Activated gamma-delta T cell treated with anti-CD3 and anti-CD28 coated beads, Interleukin-2, amount 50 U/mL, for 16 hours (primary cell): ENCODE results near the gene C11orf42.
A peak's percentile ranks its signal among the peaks of the same experiment; 100 is the strongest.
"Not testable (repeated sequence)": the region's sequence is repeated elsewhere in the genome, so short reads cannot be mapped to it uniquely, and the experiment has no call there.

Experiments
- DNase-seq: peaks from one replicate; pipeline ENCODE4 v3.0.0-alpha.2; 2020; ENCODE audit warnings: low read depth

The C11orf42 gene

DNA sequence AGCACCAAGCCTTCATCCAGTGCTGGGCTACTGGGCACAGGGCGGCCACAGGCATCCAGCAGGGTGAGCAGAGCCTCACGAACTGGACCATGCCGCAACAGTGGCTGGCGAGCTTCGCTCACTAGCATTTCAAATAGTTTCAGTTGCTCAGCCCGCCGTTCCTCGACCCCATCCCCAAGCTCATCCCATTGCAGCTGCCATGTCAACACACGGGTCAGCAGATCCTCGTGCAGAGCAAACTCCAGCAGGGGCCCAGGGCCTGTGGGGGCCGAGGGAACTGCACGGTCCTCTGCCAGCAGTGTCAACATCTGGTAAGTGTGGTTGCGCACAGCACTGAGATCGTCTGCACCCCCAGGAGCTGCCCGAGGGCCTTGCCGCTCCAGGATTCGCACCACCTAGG is 18.5 kb downstream of the C11orf42 start:
- DNase-seq = no peak

DNA sequence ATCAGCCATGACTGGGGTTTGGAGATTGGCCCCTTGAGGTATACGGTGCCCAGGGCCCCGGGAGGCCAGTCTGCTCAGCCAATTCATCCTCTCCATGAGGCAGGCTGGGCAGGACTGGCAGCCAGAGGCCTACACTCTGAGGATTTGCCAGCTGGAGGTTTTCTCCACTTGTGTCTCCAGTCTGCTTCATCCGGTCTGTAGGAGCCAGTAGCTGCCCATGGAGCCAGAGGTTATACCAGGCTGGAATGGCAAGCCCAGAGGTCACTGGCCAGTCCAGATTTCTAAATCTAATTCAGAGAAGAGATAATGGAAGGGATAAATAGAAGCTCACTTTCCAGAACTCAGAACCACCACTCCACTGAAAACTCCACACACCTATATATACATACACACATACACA is 19.1 kb downstream of the C11orf42 start:
- no peak for DNase-seq

DNA sequence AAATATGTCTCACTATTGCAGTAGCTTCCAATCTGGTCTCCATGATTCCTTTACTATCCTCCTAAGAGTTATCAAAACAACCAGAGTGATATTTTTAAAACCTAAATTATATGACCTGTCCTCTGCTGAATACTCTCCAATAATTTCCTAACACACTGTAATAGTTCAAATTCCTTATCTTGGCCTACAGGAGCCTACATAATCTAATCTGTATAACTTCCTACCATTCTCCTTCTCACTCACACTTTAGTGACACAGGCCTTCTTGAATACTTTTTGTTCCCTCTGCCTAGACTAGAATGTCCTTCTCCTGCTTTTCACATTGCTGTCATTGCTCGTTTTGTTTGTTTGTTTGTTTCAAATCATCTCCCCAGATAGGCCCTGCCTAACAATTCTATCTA is 19.7 kb downstream of the C11orf42 start:
- DNase-seq = no peak

DNA sequence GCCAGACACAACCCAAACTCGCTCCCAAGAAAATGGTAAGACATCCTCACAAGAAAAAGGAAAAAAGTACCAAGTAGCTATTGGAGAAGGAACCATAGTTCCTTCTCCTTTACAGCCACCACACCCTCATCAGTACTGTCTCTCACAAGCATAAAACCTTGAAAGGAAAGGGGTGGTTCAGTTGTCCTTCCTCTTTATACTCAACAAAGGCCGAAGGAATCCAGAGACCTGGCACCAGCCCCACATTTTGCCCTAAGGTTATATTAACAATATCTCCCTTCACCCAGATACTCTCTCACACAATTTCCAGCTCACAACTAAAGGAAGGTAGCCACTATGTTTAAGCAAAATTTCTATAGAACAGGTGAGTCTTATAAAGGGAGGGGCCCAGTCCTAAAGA is 20.5 kb downstream of the C11orf42 start:
- no peak for DNase-seq

DNA sequence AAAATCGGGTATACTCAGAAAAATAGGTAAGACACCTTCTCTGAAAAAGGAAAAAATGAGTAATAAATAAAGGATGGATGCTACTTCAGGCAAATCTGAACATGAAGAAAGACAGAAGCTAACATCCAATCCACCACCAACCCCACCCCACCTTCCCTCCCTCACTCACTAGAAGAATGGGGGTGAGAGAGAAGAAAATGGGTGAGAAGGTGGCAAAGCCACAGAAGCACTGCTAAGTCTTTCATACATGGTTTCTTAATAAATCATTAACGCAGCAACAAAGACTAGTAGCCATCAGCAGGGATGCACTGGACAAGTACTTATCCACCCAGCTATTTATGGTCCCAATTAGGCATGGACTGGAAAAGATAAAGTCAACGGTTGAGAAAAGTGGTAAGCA is 23.2 kb downstream of the C11orf42 start:
- DNase-seq = no peak

DNA sequence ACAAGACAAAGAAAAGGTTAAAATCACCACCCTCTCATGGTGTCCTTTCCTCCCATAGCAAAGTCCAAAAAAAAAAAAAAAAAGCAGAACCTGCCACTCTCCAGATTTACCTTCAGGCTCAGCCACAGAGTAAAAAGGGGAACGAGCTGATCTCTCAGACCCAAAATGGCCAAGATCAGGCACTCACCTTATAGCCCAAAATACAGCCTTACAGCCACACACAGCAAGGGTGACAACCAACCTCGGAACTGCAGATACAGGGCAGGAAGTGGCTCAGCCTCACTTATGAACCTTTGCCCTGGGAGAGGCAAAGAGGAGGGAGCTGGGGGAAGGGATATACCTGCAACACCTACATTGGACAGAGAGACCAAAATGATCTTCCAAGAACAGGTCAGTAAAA is 24.6 kb downstream of the C11orf42 start:
- DNase-seq = no peak

DNA sequence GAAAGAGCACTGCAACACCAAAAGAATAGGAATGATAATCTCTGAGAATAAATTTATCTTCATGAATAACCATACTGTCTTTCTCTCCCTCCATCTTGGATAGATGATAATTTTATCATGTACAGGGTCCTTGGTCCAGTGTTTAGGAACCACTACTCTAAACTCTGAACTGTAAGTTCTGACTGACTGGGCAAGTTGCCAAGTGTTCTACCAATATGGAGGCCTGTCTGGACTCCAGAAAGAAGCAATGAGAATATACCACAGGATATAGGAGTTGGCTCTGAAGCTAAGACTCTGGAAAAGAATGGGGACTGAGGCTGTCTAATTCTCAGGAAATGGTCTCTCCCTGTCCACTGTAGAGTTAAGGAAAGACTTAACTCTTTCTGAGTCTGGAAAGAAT is 27.5 kb downstream of the C11orf42 start:
- no peak for DNase-seq

DNA sequence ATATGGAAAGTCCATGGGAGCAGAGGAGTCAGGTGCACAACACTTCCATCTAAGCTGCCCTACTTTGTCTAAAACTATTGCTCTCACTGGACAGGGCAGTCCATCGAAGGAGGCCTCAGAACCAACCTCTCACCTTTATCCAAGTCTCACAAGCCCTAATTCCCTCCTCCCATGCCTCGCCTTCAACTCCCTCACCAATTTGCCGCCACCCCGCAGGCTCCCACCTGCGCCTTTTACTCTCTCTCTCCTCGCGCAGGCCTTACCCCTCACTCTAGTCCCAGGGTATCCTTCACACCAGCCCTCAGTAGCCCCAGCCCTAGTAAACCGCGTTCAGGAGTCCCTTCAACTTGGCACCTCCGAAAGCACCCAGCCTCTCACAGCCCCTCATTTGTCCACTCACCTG is 28.6 kb downstream of the C11orf42 start:
- no peak for DNase-seq

DNA sequence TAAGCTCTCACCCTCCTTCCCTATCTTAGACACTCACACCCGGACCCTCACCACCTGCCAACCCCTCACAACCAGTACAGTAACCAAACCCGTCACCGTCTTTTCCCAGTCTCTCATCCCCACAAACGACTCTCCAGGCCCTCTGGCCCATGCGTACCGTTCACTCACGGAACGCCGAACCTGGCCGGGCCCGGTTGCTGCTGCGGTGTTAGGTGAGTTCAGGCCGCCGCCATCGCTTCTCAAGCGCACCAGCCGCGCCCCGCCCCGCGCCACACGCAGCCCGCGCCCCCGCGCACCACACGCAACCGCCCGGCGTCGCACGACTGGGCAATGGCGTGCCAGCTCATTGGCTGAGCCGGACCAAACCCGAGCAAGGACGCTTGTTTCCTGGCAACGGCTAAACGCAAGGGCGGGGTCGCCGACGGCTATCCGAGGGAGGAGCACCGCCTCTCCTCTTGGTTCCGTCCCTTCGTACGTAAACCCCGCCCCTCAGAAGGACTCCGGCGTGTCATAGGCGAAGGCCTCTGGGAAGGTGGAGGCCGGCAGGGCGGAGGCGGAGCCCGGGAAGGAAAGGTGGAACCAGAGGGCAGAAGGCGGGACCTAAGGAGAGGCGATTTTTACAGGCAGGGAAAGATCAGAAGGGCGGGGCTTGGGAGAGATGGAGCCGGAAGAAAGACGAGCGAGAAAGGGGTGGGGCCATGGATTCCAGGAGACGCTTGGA is 29.2 kb downstream of the C11orf42 start, which contains the start of gene FHIP1B:
Gene FHIP1B (minus strand): TSS at position 250 of the 721 bp plus-strand sequence. CDS start 10,120 bp downstream, outside the sequence.
- peak; percentile 99 for DNase-seq

DNA sequence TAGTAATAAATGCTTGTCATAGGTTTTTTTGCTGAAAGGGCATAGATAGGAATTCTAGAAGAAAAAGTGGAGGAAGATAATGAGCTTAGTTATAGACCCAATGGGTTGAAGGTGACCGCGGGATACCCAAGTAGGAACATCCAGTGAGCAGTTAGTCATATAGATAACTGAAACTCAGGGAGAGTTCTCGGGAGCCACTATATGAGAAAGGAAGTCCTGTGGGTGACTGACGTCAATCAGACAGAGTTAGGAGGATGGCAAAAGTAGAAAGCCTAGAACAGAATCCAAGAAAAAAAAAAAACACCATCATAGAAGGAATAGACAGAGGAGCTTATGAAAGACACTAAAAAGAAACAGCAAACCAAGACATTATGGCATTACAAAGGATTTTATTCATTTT is 31.9 kb downstream of the C11orf42 start:
- DNase-seq = no peak

DNA sequence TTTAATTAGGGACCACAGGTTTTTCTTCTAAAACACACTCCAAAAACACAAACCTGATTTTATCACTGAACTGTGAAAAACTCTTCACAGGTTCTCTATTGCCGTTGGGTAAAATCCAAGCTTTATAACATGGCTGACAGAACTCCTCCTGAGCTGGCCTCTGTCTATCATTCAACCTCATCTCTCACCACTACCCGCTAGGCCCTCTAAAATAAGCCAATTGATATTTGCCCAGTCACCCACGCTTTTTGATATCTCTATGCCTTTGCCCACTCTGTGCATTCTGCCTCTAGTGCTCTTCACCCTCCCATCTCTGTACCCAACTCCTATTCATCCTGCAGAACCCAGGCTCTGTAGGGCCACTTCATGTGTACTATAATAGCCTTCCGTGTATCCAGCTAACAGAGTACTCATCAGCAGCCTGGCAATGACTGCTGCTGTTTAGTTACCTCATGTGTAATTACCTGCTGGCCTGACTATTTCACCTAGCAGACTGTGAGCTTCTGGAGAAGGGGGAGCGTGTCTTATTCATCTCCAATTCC is 32.5 kb downstream of the C11orf42 start:
- DNase-seq = no peak

DNA sequence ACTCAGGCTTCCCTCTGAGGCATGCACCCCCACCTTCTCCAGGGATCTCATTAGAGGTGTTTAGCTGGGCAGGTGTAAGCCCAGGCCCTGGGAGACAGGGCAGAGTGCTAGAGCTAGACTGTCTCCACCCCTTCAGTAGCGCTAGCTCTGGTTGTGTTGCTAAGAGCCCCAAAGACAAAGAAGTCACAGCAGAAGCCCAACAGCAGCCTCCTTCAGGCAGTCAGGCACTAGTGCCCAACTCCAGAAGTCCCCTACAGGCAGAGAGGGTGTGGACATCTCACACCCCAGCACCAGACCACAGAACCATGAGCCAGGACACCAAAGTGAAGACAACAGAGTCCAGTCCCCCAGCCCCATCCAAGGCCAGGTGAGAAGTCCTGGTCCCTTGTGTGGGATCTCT is 33.5 kb downstream of the C11orf42 start, which contains the start of gene CNGA4:
Gene CNGA4 (plus strand): TSS at position 188 of the 400 bp plus-strand sequence. CDS start 118 bp downstream, at position 306.
- no peak for DNase-seq

DNA sequence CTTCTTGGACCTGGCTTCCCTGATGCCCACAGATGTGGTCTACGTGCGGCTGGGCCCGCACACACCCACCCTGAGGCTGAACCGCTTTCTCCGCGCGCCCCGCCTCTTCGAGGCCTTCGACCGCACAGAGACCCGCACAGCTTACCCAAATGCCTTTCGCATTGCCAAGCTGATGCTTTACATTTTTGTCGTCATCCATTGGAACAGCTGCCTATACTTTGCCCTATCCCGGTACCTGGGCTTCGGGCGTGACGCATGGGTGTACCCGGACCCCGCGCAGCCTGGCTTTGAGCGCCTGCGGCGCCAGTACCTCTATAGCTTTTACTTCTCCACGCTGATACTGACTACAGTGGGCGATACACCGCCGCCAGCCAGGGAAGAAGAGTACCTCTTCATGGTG is 34.8 kb downstream of the C11orf42 start:
- no peak for DNase-seq

DNA sequence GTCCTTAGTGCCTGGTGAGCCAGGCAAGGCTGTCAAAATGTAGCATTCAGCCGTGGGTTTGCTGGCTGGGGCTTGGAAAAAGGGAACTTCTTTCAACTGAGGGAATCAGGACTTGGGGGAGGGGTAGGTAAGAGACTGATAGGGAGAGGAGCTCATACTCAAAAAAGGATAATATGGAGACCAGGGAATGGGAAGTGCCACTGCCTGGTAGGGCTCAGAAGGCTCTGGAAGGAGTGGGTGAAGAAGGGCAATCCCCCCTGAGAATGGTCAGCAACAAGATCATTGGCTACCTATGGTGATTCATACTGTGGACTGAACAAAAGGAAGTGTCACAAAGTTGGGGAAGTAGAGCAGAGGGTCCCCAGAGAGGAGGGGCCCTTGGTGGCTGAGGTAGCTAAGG is 35.4 kb downstream of the C11orf42 start:
- no peak for DNase-seq

DNA sequence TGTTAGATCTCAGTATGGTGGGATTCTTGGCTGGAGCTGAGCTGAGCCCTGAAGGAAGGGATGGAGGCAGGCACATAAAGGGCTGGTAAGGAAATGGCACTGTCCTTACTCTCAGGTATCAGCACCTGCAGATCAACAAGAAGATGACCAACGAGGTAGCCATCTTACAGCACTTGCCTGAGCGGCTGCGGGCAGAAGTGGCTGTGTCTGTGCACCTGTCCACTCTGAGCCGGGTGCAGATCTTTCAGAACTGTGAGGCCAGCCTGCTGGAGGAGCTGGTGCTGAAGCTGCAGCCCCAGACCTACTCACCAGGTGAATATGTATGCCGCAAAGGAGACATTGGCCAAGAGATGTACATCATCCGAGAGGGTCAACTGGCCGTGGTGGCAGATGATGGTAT is 36.0 kb downstream of the C11orf42 start:
- DNase-seq = no peak

DNA sequence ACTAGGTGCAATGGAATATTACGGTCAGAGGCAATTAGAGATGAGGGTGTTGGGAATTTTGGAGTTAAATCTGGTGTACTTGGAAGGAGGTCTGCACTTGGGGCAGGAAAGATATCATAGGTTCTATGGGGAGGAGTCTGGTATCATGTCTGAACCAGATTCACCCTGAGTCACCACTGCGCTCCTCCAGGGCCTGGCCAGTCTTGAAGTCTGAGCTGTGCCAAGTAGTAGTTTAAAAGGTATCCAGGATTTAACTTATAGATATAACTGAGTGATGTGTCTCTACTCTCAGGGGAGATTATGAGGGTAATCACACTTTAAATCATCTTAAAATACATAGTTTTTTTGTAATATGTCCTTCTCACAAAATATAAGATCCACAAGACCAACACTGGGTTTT is 40.2 kb downstream of the C11orf42 start:
- no peak for DNase-seq

DNA sequence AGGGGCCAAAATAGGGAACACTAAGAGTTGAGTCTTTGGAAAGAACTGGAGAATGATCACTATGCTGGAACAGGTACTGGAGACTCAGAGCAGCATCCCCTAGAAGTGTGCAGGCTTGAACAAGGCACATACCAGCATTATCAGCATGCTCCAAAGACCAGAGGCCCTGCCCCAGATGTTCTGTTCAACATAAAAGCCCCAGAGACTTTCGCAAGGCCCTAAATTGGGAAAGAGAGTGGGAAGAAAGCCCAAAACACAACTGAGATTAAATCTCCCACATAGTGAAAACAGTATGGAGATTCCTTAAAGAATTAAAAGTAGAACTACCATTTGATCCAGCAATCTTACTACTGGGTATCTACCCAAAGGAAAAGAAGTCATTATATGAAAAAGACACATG is 42.9 kb downstream of the C11orf42 start:
- DNase-seq = no peak

DNA sequence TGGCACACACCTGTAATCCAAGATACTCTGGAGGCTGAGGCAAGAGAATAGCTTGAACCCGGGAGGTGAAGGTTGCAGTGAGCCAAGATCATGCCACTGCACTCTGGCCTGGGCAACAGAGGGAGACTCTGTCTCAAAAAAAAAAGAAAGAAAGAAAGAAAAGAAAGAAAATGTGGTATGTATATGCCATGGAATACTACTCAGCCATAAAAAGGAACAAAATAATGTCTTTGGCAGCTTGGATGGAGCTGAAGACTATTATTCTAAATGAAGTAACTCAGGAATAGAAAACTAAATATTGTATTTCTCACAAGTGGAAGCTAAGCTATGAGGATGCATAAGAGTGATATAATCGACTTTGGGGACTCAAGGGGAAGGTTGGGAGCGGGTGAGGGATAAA is 43.5 kb downstream of the C11orf42 start:
- not testable (repeated sequence) for DNase-seq

DNA sequence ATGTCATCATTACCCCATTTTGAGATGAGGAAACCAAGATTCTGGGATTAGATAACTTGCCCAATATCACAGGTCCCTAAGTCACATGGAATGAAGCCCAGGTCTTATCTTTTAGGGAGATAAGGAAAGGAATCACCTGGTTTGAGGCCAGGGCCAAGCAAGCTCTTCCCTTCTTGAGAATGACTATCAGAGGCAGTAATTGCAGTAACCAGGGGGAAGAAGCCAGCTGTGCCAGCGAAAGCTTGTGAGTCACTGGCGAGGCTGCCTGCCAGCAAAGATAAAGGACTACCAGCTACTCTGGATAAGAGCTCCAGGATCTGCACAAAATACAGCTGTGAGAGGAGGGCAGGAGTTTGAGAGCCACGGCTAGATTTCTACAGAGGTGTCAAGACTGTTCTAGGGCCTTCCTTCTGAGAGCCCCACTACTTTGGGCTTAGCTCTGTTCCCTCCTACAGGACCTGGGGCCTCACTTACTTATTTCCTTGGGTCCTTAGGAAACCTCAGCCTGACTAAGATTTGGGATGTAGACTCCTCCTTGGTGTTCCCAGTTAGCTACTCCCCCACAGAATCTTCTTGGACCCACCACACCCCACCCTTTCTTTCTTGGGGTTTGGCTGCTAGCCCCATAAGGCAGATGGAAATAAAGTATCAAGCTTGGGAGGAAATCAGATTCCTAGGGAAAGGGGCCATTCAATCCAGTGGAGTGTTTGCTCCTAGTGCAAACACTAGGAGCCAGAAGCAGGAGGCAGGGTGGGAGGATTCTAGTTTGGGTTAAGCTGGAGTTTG is 44.6 kb downstream of the C11orf42 start:
- DNase-seq = no peak

DNA sequence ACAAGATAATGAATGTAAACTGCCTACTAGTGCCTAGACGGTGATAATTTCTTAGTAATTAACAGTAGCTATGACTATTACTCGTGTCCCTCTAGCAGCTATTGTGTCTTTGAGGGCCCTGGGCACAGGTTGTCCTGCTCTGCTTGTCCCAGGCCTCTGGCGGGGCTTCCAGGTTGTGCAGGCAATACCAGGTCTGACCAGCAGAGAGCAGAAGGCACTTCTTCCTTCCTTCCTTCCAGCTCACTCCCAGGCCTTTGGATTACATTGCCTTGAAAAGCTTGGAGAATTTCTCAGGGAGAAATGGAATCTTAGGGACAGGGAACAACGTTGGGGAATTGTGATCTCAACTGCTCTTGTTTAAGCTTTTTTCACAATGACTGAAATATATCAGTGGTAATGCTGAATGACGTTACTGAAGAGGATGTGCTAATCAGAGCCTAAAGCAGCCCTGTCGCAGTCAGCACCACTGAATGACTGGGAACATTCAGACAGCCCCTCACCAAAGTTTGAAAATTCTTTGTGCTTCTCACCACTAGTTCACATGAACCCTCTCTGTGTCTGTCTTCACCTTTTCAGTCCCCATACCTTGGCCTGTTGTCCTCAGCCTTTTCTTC is 45.9 kb downstream of the C11orf42 start:
- DNase-seq = no peak

DNA sequence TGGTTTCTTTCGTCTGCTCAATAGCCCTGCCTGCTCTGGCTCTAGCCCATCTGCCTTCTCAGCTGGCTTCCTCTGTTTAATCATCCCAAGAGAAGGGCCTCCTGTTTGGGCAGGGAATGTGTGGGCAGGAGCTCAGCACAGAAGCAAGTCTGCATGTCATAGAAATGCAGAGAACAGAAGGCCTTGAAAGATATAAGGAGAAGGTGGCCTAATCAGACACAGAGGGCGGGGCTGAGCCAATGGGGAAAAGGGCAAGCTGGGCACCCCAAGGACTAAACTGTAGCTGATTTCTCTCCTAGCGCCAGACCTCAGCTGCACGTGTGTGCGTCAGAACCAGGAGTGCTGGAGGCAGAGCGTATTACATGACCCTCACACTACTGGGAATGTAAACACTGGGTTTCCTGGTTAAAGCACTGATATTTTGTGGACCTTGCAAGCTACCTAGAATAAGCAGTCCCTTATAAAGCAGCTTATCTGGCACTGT is 46.7 kb downstream of the C11orf42 start:
- no peak for DNase-seq

DNA sequence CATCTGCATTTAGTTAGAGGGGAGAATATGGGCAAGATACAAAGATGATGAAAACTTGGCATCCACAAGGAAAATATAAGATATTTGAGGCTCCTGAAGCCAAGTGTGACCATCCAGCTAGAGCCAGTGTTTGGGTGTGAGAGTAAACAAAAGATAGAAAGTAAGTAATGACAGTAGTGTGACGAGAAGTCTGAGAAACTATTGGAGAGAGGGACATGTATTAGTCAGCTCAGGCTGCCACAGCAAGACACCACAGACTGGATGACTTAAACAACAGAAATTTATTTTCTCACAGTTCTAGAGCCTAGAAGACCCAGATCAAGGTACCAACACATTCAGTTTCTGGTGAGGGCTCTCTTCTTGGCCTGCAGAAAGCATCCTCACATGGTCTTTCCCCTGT is 47.8 kb downstream of the C11orf42 start:
- DNase-seq = no peak

DNA sequence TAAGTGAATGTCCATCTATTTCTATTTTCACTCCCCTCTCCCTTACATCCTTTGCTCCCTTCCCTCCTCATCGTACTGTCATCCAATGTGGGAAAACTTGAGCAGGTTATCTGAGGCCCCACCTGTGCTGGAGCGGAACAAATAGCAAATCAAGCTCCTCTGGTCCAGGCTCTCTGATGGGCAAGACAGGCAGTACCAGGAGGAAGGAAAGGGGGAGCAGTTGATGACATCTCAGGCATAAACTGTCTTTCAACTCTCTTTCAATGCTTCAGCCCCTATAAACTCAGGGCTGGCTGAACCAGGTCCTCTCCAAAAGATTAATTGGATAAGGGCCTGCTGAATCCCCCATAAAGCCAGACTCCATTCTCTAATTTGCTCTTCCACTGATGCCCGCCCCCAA is 52.8 kb downstream of the C11orf42 start:
- no peak for DNase-seq
